HG02938 (cell line): Measurements from ENCODE around the gene ANP32B.
"Not testable (repeated sequence)": the region's sequence is repeated elsewhere in the genome, so short reads cannot be mapped to it uniquely, and the experiment has no call there.

Experiments
- ATAC-seq: cut with Tn5 transposase; IDR thresholded peaks from one replicate; pipeline ENCODE4 v1.9.1; 2021; ENCODE audit warnings: mild to moderate bottlenecking, moderate library complexity; ENCODE audit not compliant: unreplicated experiment

ANP32B gene

DNA sequence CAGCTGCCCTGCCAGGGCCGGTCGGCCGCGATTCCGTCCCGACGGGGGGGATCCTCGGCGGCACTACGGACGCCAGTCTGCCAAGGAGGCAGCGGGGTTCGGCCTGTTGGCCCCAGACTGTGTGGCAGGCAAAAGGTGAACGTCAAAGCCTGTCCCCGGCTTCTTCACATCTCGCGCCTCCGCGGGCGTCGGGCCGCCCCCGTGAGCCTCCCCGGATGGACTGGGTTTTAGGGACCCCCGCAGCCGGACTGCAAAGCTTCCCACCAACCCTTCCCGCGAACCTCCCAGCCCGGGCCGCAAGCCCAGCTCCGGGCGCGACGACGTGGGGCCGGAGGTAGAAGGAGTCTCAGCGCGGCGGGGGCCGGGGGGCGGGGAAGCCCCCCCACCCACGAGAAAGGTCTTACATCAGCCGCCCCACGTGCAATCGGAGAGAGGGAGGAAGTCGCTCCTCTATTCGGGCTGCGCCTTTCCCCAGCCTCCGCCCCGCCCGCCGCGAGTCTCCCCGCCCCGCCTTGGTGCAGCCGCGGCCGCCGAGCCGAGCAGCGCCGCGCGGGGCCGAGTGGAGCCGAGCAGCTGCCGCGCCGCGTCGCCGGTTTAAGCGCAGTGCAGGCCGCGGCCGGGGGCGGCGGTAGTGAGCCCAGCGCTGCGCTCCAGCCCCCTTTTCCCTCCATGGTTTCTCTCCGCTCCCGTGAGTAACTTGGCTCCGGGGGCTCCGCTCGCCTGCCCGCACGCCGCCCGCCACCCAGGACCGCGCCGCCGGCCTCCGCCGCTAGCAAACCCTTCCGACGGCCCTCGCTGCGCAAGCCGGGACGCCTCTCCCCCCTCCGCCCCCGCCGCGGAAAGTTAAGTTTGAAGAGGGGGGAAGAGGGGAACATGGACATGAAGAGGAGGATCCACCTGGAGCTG, at the start of gene ANP32B:
ANP32B (plus strand) TSS at position 659 of the 906 bp plus-strand sequence; CDS start at position 874, 215 bp downstream.
- ATAC-seq, result peak; percentile 55

DNA sequence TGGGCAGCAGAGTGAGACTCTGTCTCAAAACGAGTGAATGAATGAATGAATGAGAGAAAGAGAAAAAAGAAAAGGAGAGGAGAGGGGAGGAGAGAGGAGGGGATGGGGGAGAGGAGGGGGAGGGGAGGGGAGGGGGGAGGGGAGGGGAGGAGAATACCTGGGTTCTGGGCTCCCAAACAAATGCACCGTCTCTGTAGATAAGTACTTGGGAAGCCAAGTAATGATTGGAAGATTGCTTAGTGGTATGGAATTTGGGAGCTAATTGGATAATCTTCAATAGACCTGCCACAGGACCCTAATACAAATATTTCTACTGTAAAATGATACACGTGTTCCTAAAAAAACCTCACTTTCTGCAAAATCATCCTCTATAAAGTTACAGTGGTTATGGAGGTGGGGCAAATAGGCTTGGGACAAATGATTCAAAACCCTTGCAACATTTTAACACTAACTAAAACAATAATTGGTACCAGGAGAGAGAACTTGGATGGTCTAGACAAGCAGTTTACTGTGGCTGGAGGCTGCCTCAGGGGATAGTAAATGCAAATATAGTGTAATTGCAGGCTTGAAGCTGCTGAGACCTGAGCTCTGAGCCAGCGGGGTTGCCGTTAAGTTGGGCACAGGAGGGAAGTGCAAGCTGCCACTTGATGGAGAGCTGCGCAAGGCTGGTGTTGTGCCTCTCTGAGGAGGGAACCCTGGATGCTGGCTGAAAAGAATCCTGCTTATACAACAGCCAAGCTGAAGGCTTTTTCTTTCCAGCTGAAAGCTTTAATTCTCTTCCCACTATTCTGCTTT, 48.6 kb upstream of the ANP32B start:
- ATAC-seq, result no peak

DNA sequence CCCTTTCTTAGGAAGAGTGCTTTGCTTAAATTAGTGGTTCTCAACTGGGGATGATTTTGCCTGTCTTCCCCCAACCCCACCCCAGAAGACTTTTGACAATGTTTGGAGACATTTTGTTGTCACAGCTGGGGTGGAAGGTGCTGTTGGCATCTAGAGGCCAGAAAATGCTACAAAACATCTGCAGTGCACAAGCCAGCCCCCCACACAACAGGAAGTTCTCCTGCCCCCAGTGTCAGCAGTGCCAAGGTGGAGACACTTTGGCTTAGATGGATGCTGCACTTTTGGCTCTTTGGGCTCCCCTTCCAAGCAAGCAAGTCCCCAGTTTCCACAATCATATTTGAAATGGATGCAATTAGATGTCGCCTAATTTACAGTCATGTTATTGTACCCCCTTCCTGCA, 47.9 kb upstream of the ANP32B start:
- ATAC-seq, result no peak

DNA sequence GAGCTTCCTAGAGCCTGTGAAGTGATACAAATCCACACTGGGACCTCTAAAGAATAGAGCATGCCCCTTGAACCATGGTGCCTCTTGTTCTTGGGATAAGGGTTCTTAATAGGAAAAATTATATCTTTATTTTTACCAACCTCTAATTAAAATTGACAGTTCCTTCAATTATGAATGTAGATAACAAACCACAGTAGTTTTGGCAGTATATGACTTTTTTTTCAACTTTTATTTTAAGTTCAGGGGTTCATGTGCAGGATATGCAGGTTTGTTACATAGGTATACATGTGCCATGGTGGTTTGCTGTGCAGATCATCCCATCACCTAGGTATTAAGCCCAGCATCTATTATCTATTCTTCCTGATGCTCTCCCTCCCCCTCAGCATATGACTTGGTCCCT, 46.1 kb upstream of the ANP32B start:
- no peak for ATAC-seq

DNA sequence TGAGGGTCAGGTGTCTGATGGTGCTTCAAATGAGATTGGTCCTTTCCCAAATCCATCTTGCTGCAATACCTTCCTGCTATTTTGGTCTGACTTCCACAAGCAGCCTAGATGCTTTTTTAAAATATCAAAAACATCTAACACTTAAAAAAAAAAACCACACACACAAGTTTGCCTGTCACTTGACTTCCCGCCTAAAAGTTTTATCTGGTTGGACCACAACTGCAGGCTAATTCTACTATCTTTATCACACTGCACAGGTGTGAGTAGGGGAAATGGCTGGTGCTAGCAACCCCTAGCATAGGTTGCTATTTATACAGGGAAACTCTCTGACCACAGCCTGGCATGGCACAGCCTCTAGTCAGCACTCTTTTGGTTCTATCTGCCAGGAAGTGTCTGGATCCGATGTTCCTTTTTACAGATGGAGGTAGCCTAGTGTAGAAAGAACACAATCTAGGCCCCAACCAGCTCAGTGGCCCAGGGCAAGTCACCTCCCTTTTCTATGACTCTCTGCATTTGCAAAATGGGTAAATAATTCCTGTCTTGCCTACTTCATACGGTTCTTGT, 45.0 kb upstream of the ANP32B start, which contains the start of gene HEMGN:
HEMGN (minus strand) TSS at position 92 of the 564 bp plus-strand sequence; CDS start at position 56, 36 bp downstream.
- ATAC-seq, result no peak

DNA sequence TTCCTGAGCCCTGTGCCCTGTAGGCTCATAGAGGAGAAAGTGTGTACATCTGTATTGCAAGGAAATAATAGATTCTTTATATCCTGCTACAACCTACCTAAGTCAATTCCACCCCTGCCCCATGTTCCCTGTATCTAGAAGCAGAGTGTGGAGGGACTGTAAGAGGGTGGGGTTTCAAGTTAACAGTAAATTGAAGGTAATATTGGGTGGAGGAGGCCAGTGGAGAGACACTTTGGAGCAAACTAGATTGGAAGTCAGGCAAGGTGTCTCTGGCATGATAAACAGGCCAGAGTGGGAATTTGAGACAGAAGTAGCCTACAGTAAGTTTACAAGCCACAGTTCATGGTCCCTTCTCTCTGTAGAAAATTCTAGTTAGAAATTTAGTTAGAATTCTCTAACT, 42.9 kb upstream of the ANP32B start:
- ATAC-seq, result no peak

DNA sequence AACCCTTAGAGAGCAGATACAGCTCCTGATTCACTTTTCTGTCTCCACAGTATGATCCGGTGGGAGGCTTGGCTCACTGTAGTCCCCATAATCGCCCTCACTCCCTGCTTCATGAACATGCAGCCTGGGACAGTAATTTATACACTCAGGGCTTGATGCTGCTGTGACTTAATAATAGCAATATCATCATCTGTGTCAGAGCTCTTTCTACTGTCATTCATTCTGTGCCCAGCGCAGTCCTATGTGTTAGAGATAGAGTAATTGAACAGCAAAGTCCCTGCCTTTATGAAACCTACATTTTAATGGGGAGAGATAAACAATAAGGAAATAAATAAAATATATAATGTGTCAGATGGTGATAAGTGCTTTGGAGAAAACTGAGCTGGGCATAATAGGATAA, 42.4 kb upstream of the ANP32B start:
- ATAC-seq, result no peak

DNA sequence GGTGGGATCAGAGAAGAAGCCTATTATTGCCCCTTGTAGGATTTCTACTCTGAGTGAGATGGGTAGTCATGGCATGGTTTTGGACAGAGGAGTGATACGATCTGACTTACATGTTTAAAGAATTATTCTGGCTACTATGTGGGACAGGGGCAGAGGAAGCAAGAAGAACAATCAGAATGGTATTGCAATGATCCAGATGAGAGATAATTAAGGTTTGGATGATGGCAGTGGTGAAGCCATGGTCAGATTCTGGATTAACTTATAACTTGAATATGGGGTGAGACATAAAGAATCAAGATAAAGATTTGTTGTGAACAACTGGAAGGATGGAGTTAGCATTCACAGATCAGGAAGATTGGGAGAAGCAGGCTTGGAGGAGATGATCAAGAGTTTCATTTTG, 41.8 kb upstream of the ANP32B start:
- ATAC-seq, result no peak

DNA sequence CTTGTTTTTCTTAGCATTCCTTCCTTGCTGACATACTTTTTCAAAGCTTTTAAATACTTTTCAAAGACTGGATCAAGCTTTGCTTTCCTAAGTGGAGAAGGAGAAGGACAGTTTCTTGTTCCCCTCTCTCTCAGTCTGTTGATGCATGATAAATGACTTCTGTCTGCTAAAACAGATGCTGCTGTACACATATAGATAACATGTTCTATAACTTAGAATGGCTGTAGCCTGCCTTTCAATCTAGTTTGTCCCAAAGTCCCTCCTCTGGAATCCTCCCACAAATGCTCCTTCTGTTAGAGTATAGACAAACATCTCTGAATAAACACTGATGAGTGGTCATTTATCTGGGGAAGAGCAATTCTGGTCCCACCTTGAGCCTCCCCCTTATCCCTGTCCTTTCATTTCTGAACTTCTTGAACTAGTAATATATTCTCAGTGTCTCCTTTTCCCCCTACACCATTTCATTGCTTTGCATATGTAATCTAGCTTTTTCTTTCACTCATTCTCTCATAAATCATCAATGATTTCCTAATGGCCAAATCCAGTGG, 39.8 kb upstream of the ANP32B start:
- ATAC-seq, result no peak

DNA sequence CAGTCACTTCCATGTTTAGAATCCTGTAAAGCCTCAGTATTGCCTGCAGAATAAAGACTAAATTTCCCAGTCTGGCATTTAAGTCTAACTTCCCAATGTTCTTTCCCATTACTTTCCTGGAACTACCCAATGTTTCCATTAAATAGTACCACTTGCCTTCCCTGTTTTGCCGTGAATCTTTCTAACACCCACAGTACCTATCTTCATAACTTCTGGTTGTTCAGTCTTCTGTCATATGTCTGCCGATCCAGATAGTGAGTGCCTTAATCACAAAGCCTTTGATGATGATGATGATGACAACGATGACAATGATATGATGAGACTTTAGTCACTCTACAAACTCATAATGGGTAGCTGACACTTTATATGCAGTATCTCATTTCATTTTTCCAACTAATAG, 38.5 kb upstream of the ANP32B start:
- no peak for ATAC-seq

DNA sequence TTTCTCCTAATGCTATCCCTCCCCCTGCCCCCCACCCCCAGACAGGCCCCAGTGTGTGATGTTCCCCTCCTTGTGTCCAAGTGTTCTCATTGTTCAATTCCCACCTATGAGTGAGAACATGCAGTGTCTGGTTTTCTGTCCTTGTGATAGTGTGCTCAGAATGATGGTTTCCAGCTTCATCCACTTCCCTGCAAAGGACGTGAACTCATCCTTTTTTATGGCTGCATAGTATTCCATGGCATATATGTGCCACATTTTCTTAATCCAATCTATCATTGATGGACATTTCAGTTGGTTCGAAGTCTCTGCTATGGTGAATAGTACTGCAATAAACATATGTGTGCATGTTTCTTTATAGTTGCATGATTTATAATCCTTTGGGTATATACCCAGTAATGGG, 37.7 kb upstream of the ANP32B start:
- not testable (repeated sequence) for ATAC-seq

DNA sequence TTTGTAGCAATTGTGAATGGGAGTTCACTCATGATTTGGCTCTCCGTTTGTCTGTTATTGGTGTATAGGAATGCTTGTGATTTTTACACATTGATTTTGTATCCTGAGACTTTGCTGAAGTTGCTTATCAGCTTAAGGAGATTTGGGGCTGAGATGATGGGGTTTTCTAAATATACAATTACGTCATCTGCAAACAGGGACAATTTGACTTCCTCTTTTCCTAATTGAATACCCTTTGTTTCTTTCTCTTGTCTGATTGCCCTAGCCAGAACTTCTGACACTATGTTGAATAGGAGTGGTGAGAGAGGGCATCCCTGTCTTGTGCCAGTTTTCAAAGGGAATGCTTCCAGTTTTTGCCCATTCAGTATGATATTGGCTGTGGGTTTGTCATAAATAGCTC, 36.0 kb upstream of the ANP32B start:
- not testable (repeated sequence) for ATAC-seq

DNA sequence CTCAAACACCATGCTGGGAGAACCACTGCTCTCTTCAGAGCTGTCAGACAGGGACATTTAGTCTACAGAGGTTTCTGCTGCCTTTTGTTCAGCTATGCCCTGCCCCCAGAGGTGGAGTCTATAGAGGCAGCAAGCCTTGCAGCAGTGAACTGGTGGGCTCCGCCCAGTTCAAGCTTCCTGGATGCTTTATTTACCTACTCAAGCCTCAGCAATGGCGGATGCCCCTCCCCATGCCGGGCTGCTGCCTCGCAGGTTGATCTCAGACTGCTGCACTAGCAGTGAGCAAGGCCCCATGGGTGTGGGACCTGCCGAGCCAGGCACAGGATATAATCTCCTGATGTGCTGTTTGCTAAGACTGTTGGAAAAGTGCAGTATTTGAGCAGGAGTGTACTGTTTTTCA, 32.3 kb upstream of the ANP32B start:
- not testable (repeated sequence) for ATAC-seq

DNA sequence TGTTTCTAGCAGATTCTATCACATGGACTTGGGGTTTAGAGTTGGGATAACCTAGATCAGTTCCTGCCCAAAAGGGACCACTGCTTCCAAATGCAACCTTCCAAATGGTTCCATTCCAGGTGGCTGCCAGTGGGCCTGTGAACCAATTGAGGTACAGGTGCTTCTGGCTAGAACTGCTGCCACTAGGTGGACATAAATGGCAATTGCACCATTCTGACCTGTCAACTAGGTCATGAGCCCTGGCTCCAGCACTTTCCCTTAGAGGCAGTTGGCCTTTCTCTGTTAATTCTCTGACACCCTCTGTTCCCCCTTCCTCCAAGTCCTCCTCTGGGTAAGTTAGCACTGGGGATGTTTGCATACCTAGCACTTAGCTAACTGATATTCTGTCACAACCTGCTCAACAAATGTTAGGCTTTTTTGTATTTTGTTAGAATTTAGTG, 28.6 kb upstream of the ANP32B start:
- ATAC-seq, result peak; percentile 76

DNA sequence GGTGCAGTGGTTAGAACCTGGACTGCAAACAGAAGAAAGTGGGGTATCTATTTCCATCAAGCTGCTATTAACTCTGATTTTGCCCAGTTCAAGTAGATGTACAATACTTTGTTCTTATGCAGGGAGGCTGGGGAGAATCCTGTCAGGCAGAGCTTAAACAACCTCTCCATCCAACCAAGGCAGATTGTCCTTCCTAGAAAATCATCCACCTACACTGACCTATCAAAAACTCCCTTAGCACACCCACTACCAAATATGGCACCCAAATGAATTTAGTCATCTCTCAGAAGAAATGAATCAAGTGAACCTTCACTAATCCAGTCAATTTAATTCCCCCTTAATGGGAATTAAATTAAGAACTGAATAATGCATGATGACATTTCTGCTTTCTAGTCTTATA, 26.8 kb upstream of the ANP32B start:
- ATAC-seq, result no peak

DNA sequence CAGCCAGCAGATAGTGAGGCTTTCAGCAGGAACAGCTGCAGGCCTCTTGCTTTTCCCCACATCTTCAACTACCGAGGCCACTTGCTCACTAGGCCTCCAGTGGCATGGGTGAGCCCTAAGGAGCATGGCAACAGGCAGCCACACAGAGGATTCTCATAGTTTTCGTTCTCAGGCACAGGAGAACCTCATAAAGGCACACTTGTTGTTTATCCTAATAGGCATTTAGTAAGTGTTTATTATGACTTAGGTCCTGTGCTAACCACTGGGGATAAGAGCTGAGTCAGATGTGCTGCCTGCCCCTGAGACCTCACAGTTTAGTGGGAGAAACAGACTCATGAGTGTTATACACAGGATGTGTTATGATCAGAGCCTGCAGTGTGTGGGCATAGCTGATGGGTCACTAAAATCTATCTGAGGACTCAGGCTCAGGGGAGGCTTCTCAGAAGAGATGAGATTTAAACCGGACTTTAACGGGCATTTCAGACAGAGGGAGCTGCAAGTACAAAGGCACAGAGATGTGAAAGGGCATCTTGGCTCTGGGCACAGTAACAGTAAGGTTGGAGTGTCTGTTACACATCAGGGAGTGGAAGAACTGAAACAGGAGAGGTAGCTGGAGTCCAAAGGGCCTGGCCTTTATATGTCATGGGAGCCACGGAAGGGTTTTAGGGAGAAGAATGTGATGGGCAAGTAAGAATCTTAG, 24.2 kb upstream of the ANP32B start:
- no peak for ATAC-seq

DNA sequence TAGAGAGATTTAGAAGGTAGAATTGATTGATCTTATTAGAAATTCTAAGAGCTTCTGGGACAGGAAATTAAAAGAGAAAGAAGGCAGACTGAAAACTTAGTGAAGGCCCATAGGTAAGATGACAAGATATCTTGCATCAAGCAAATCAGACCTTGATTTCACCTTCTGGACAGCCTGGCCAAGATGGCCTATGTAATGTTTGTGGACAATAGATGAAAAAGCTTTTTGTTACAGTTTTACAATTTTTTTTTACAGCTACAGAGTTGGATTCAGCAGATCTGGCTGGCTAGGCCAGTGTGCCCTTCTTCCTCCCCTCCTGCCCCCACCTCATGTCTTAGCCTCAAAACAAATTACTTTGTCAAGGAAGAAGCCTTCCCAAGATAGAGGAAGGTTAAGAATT, 23.6 kb upstream of the ANP32B start:
- ATAC-seq, result no peak

DNA sequence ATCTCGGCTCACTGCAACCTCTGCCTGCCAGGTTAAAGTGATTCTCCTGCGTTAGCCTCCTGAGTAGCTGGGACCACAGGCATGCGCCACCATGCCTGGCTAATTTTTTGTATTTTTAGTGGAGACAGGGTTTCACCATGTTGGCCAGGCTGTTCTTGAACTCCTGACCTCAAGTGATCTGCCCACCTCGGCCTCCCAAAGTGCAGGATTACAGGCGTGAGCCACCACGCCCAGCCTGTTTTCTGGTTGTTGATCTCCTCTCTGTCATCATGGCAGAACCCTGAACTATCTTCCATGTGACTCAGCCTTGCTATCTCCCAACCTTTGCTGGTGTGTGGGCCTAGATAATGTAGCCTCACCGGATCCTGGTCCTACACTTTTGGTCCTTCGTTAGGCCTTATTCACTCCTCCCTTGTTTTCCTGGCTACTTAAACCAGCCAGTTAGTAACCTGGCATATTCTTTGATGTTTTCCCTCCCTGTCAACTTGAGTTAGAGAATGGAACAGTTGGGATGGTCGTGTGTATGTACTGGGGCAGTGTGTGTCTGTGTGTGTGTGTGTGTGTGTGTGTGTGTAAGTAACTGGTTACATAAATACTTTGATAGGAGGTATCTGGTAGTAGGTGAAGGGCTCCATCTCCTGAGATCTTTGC, 22.3 kb upstream of the ANP32B start:
- not testable (repeated sequence) for ATAC-seq

DNA sequence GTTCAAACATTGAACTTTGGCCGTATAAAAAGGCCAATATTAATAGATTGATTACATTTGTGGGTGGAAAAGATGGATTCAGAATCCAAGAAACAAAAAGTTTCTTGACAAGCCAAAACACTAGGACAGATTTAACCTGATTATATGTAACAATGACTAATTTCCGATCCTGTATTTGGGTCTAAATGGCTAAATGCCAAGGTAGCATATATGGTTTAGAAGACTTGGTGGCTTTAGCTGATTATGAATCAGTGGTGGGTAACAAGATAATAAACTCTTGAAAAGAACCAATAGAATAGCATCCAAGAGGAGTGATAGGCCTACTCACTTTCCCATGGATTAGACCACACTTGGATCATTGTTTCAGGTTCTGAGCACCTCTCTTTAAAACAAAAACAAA, 21.8 kb upstream of the ANP32B start:
- no peak for ATAC-seq

DNA sequence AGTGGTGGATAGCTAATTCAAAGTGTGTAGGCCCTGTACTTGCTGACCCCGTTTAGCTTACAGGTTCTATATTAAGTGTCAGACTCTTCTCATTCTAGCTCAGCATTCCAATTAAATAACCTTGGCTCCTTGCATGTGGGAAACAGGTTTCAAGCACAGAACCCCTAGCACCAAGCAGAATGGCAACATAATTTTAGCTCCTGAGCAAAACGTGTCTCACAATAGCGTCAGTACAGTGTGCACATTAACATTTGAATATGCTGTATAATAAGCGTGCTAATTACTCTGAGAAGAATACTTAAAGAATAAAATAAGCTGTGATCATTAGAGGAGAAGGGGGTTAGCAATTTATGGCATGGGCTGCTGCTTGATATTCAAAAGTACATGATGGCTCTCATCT, 21.0 kb upstream of the ANP32B start:
- ATAC-seq, result no peak
